Activated CD8-positive, alpha-beta memory T cell treated with anti-CD3 and anti-CD28 coated beads, Interleukin-2, amount 10 ng/mL, durations not matched to agents 7 days and 5 days (primary cell): ENCODE data around the gene EPN3. TPM values are rescaled to one million over a fixed set of nuclear protein-coding genes. Genes with fewer than 3 reads are reported as not detected.
A peak's percentile ranks its signal among the peaks of the same experiment; 100 is the strongest.

Source experiments
- ATAC-seq: fragments of 150-1000 bp; cut with Tn5 transposase; one replicate; pipeline ENCODE4 v1.10.0; 2021; ENCODE audit warnings: moderate library complexity
- CTCF ChIA-PET: fragments of 350-600 bp; sonication (Branson Sonifier 250); formaldehyde crosslinking; loops from one replicate; lab custom pipeline; 2021; ENCODE audit warnings: antibody characterized with exemption; lab: Charles Lee
- DNase-seq: peaks from one replicate; pipeline ENCODE4 v3.0.0-alpha.2; 2020
- H3K27ac Mint-ChIP-seq: one replicate; pipeline ENCODE4 v1.8.0; 2021; ENCODE audit warnings: mild to moderate bottlenecking, mixed read lengths
- H3K27me3 Mint-ChIP-seq: one replicate; pipeline ENCODE4 v1.8.0; 2021; ENCODE audit warnings: mixed read lengths
- H3K36me3 Mint-ChIP-seq: one replicate; pipeline ENCODE4 v1.8.0; 2021; ENCODE audit warnings: mild to moderate bottlenecking, mixed read lengths
- H3K4me1 Mint-ChIP-seq: one replicate; pipeline ENCODE4 v1.8.0; 2021; ENCODE audit warnings: mixed read lengths
- H3K4me3 Mint-ChIP-seq: one replicate; pipeline ENCODE4 v1.8.0; 2021; ENCODE audit warnings: mild to moderate bottlenecking, moderate library complexity, mixed read lengths
- H3K9me3 Mint-ChIP-seq: one replicate; pipeline ENCODE4 v1.8.0; 2022; ENCODE audit warnings: low read depth, mixed read lengths
- total RNA-seq, 2 experiments: library from RNA; stranded (reverse); gene quantifications; one replicate each; pipeline ENCODE4 v1.2.3, GENCODE V29; 2021

The EPN3 gene
- total RNA-seq, 2 experiments from 2014 or later, result not detected

- ATAC-seq, result no peak
- Mint-ChIP-seq H3K27ac (no peak overlapping the region), H3K27me3 (peaks cover 9% of the 10 kb centered on the region), H3K4me1 (peaks cover 8% of the 10 kb centered on the region), H3K9me3 (no peaks in the 10 kb centered on the region), H3K36me3 (no peaks in the 10 kb centered on the region), H3K4me3 (no peak overlapping the region)
- DNase-seq, result no peak
- CTCF ChIA-PET, result interaction anchor here (1.1 to 3.3 kb wide), 2 partner anchors 12 to 77 kb away, joined by 4 to 20 read pairs; no protein-coding TSS in a partner anchor
Observed at GRCh38 chr17:50549969-50550368, 17.4 kb downstream of the EPN3 start.

DNA sequence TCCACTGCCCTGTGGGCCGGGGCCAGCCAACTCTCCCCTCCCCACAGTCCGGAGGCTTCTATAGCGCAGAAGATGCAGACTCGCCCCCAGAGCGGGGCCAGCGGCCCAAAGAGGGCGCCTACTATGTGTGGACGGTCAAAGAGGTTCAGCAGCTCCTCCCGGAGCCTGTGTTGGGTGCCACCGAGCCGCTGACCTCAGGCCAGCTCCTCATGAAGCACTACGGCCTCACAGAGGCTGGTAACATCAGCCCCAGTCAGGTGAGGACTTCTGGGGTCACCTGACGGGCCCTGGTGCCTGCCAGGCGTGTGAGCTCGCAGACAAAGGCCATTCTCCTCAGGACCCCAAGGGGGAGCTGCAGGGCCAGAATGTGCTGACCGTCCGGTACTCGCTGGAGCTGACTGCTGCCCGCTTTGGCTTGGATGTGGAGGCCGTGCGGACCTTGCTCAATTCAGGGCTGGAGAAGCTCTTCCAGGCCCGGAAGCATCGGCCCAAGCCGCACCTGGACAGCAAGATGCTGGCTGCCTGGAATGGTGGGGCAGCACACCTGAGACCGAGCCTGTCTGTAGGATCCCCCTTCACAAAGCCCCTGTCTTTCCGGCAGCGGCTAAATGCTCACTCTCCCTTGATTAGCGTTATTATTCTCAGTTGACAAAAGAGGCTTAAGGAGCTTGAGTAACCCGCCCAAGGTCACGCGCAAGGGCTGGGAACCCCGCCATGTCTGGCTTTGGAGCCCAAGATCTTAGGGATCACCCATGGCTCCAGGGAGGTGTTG lies 18.3 kb downstream of the EPN3 start:
- H3K9me3 Mint-ChIP-seq, result no peaks in the 10 kb centered on the region
- H3K36me3 Mint-ChIP-seq, result no peaks in the 10 kb centered on the region
- CTCF ChIA-PET, result interaction anchor here (1.4 to 3.3 kb wide), 2 partner anchors 25 to 76 kb away, joined by 3 to 20 read pairs; no protein-coding TSS in a partner anchor
- H3K27me3 Mint-ChIP-seq, result peaks cover 4% of the 10 kb centered on the region
- H3K27ac Mint-ChIP-seq, result no peak overlapping the region
- H3K4me3 Mint-ChIP-seq, result no peak overlapping the region
- DNase-seq, result no peak
- ATAC-seq, result no peak
- peaks cover 8% of the 10 kb centered on the region for H3K4me1 Mint-ChIP-seq

GRCh38 chr17:50551433-50551815 lies 18.9 kb downstream of the EPN3 start:
- Mint-ChIP-seq H3K27ac (no peak overlapping the region), H3K27me3 (peaks cover under 1% of the 10 kb centered on the region), H3K36me3 (no peaks in the 10 kb centered on the region), H3K4me3 (no peak overlapping the region), H3K4me1 (peaks cover 8% of the 10 kb centered on the region), H3K9me3 (no peaks in the 10 kb centered on the region)
- CTCF ChIA-PET, result interaction anchor here (1.4 to 3.3 kb wide), 2 partner anchors 24 to 75 kb away, joined by 3 to 20 read pairs; no protein-coding TSS in a partner anchor
- DNase-seq (no peak), ATAC-seq (no peak)

DNA sequence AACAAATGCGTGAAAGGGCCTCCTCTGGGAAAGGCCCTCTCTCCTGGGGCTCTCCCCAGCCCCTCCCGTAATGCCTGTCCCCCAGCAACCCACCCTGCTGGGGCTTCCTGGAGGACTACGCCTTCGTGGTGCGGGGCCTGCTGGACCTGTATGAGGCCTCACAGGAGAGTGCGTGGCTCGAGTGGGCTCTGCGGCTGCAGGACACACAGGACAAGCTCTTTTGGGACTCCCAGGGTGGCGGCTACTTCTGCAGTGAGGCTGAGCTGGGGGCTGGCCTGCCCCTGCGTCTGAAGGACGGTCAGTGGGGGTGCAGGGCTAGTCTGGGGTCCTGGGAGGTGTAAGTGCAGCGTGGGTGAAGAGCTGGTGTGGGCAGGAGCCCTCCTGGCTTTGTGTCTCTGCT lies 19.3 kb downstream of the EPN3 start:
- peaks cover 5% of the 10 kb centered on the region for H3K4me1 Mint-ChIP-seq
- H3K36me3 Mint-ChIP-seq, result no peaks in the 10 kb centered on the region
- H3K27ac Mint-ChIP-seq, result no peak overlapping the region
- no peak overlapping the region for H3K4me3 Mint-ChIP-seq
- no peaks in the 10 kb centered on the region for H3K9me3 Mint-ChIP-seq
- DNase-seq (no peak), ATAC-seq (no peak)
- H3K27me3 Mint-ChIP-seq, result no peaks in the 10 kb centered on the region
- CTCF ChIA-PET, result no interaction called here

GRCh38 chr17:50554201-50554600 lies 21.7 kb downstream of the EPN3 start:
- Mint-ChIP-seq H3K27ac (no peak overlapping the region), H3K4me3 (no peak overlapping the region), H3K36me3 (no peaks in the 10 kb centered on the region), H3K9me3 (no peaks in the 10 kb centered on the region), H3K27me3 (peaks cover 21% of the 10 kb centered on the region), H3K4me1 (peaks cover 4% of the 10 kb centered on the region)
- CTCF ChIA-PET, result no interaction called here
- DNase-seq (no peak), ATAC-seq (no peak)

DNA sequence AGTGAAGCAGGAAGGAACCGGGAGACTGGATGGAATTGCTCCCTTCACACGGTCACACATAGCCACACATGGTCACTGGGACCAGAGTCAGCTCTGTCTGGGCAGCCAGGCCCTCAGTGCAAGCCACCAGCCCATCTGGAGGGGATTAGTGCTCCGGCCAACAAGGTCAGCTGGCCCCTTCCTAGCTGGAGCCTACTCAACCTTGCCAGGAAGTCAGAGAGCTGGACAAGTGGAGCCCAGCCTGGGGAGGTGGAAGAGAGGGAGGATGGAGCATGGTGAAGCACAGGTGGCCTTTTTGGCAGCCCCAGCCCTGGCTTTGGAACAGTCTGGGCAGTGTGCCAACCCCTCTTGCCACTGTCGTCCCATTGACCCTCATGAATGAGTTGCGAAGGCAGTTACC lies 24.3 kb downstream of the EPN3 start:
- H3K27ac Mint-ChIP-seq, result no peak overlapping the region
- CTCF ChIA-PET, result interaction anchor here (1.3 kb wide), 1 partner anchor 71 kb away, joined by 4 read pairs; no protein-coding TSS in a partner anchor
- DNase-seq (no peak), ATAC-seq (no peak)
- H3K9me3 Mint-ChIP-seq, result no peaks in the 10 kb centered on the region
- H3K4me3 Mint-ChIP-seq, result no peak overlapping the region
- peaks cover 31% of the 10 kb centered on the region for H3K27me3 Mint-ChIP-seq
- H3K36me3 Mint-ChIP-seq, result no peaks in the 10 kb centered on the region
- peaks cover 13% of the 10 kb centered on the region for H3K4me1 Mint-ChIP-seq

DNA sequence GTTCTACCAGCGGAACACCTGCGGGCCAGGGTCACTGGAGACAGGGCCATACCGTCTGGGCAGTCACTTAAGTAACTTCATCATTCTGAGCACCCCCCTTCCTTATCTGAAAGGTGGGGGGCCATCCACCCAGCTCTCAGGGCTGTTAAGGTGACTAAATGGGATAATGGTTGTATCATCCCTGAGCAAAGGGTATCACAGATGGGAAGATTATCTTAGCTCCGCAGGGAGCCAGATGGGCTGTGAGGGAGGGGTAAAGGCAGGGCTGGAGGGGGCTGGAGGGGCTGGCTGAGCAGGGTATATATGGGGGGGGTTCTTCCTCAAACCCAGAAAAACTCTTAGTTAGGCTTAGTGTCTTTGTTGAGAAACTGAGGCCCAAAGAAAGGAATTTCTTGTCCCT lies 25.1 kb downstream of the EPN3 start:
- Mint-ChIP-seq H3K9me3 (no peaks in the 10 kb centered on the region), H3K4me3 (no peak overlapping the region), H3K27me3 (peaks cover 38% of the 10 kb centered on the region), H3K27ac (no peak overlapping the region), H3K36me3 (no peaks in the 10 kb centered on the region), H3K4me1 (peaks cover 18% of the 10 kb centered on the region)
- no peak for ATAC-seq
- CTCF ChIA-PET, result no interaction called here
- no peak for DNase-seq

- CTCF ChIA-PET, result no interaction called here
- H3K36me3 Mint-ChIP-seq, result no peaks in the 10 kb centered on the region
Observed at GRCh38 chr17:50558091-50558490, 25.6 kb downstream of the EPN3 start.

GRCh38 chr17:50558581-50558940 lies 26.0 kb downstream of the EPN3 start:
- Mint-ChIP-seq H3K9me3 (no peaks in the 10 kb centered on the region), H3K27ac (no peak overlapping the region), H3K36me3 (no peaks in the 10 kb centered on the region), H3K4me3 (no peak overlapping the region), H3K27me3 (peaks cover 47% of the 10 kb centered on the region), H3K4me1 (peaks cover 18% of the 10 kb centered on the region)
- no peak for DNase-seq
- no peak for ATAC-seq
- CTCF ChIA-PET, result no interaction called here

More at GRCh38 chr17:50558091-50558490, 25.6 kb downstream of the EPN3 start:
- DNase-seq (no peak), ATAC-seq (no peak)
- H3K4me3 Mint-ChIP-seq, result no peak overlapping the region
- peaks cover 18% of the 10 kb centered on the region for H3K4me1 Mint-ChIP-seq
- no peaks in the 10 kb centered on the region for H3K9me3 Mint-ChIP-seq
- no peak overlapping the region for H3K27ac Mint-ChIP-seq
- peaks cover 43% of the 10 kb centered on the region for H3K27me3 Mint-ChIP-seq

- ATAC-seq (no peak), DNase-seq (no peak)
- Mint-ChIP-seq H3K4me3 (no peak overlapping the region), H3K27ac (no peak overlapping the region), H3K36me3 (no peaks in the 10 kb centered on the region), H3K4me1 (peaks cover 18% of the 10 kb centered on the region), H3K9me3 (no peaks in the 10 kb centered on the region), H3K27me3 (peaks cover 52% of the 10 kb centered on the region)
- CTCF ChIA-PET, result interaction anchor here (1.0 kb wide), 1 partner anchor 80 kb away, joined by 3 read pairs; no protein-coding TSS in a partner anchor
Observed at GRCh38 chr17:50558941-50559614, 26.5 kb downstream of the EPN3 start.

GRCh38 chr17:50559674-50560184 lies 27.2 kb downstream of the EPN3 start:
- peaks cover 18% of the 10 kb centered on the region for H3K4me1 Mint-ChIP-seq

GRCh38 chr17:50560185-50560824 lies 27.8 kb downstream of the EPN3 start, which contains the start of gene CACNA1G:
Gene CACNA1G, plus strand, starts transcription at chr17:50560715. Its CDS starts 745 bp downstream, at chr17:50561460.
- H3K27me3 Mint-ChIP-seq, result peaks cover 63% of the 10 kb centered on the region
- H3K27ac Mint-ChIP-seq, result no peak within 1 kb of the TSS

More at GRCh38 chr17:50559674-50560184, 27.2 kb downstream of the EPN3 start:
- Mint-ChIP-seq H3K4me3 (peak overlapping the region; percentile 53), H3K36me3 (no peaks in the 10 kb centered on the region), H3K27me3 (peaks cover 57% of the 10 kb centered on the region), H3K9me3 (no peaks in the 10 kb centered on the region), H3K27ac (no peak overlapping the region)
- peak; percentile 40 for ATAC-seq
- CTCF ChIA-PET, result interaction anchor here (1.0 to 1.2 kb wide), 3 partner anchors 55 to 80 kb away, joined by 3 read pairs; no protein-coding TSS in a partner anchor
- peak; percentile 63 for DNase-seq

More at GRCh38 chr17:50560185-50560824, 27.8 kb downstream of the EPN3 start, which contains the start of gene CACNA1G:
- H3K4me3 Mint-ChIP-seq, result peak within 1 kb of the TSS; percentile 53
- no peaks in the 10 kb centered on the region for H3K9me3 Mint-ChIP-seq
- H3K36me3 Mint-ChIP-seq, result no peaks in the 10 kb centered on the region
- DNase-seq, result peak; percentile 89
- CTCF ChIA-PET, result interaction anchor here (1.0 to 1.7 kb wide), 7 partner anchors 13 to 163 kb away, joined by 3 to 8 read pairs (median 3); partner anchors contain the start of genes LRRC59 and SPATA20
- H3K4me1 Mint-ChIP-seq, result peaks cover 18% of the 10 kb centered on the region
- ATAC-seq, result peak; percentile 94
